ENCODE results near the gene EIF5. TPM values are rescaled to one million over a fixed set of nuclear protein-coding genes. Genes with fewer than 3 reads are reported as not detected.

Gene EIF5
- total and polyA plus RNA-seq, 12 donors, result 35.7 to 555 (median 236) TPM

Small RNA genes lying within 50 kb of the gene (small RNA-seq; reads per million reads assigned to genes)
- gene SNORA28, result 31.1 to 77.0 reads per million in 2 donors

Other genes starting within 250 kb of the EIF5 start
- 1 to 10 TPM in 5 of 9 donors, under 1 TPM in 4; 0.12 to 2.6 (median 1.6) TPM for gene EXOC3L4, start 239.5 kb upstream of the EIF5 start, total RNA-seq
- 1 to 10 TPM in 2 of 3 donors, not detected in 1; 3.1 to 4.3 TPM for gene EXOC3L4, start 239.5 kb upstream of the EIF5 start, polyA plus RNA-seq
- 100 to 1,000 TPM in 4 of 9 donors, 10 to 100 TPM in 4, 1 to 10 TPM in 1; 5.2 to 290 (median 82.9) TPM for gene TNFAIP2, start 210.8 kb upstream of the EIF5 start, total RNA-seq
- gene TNFAIP2, start 210.8 kb upstream of the EIF5 start, polyA plus RNA-seq, result 100 to 1,000 TPM in 2 of 3 donors, 10 to 100 TPM in 1; 28.3 to 615 (median 532) TPM
- gene MARK3, start 51.2 kb downstream of the EIF5 start, total RNA-seq, result 100 to 1,000 TPM in 3 of 9 donors, 10 to 100 TPM in 6; 73.1 to 144 (median 94.4) TPM
- gene MARK3, start 51.2 kb downstream of the EIF5 start, polyA plus RNA-seq, result 100 to 1,000 TPM in 2 of 3 donors, 10 to 100 TPM in 1; 89.5 to 233 (median 172) TPM
- gene CKB, start 188.6 kb downstream of the EIF5 start, total RNA-seq, result 100 to 1,000 TPM in 8 of 9 donors, 10 to 100 TPM in 1; 95.6 to 410 (median 188) TPM
- 100 to 1,000 TPM in 2 of 3 donors, 10 to 100 TPM in 1; 11.0 to 383 (median 303) TPM for gene CKB, start 188.6 kb downstream of the EIF5 start, polyA plus RNA-seq
- gene TRMT61A, start 195.0 kb downstream of the EIF5 start, total RNA-seq, result 10 to 100 TPM in 7 of 9 donors, 1 to 10 TPM in 2; 7.9 to 18.1 (median 12.7) TPM
- gene TRMT61A, start 195.0 kb downstream of the EIF5 start, polyA plus RNA-seq, result 10 to 100 TPM in 2 of 3 donors, 1 to 10 TPM in 1; 2.5 to 26.0 (median 17.1) TPM
- gene BAG5, start 228.4 kb downstream of the EIF5 start, total RNA-seq, result 10 to 100 TPM; 16.7 to 33.5 (median 24.8) TPM
- gene BAG5, start 228.4 kb downstream of the EIF5 start, polyA plus RNA-seq, result 10 to 100 TPM in 1 of 3 donors, 1 to 10 TPM in 2; 5.2 to 28.4 (median 5.6) TPM
- 10 to 100 TPM in 8 of 9 donors, 1 to 10 TPM in 1; 4.9 to 49.2 (median 32.0) TPM for gene COA8, start 228.7 kb downstream of the EIF5 start, total RNA-seq
- 10 to 100 TPM; 29.7 to 59.6 (median 58.8) TPM for gene COA8, start 228.7 kb downstream of the EIF5 start, polyA plus RNA-seq